ENCODE data around the gene PCDHGC5.

DNA sequence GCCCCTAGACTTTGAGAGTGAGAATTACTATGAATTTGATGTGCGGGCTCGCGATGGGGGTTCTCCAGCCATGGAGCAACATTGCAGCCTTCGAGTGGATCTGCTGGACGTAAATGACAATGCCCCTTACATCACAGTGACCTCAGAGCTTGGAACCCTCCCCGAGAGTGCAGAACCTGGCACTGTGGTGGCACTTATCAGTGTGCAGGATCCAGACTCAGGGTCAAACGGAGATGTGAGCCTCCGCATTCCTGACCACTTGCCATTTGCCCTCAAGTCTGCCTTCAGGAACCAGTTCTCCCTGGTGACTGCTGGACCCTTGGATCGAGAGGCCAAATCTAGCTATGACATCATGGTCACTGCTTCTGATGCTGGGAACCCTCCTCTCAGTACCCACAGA, 2.8 kb upstream of the PCDHGC5 start:
- TF ChIP-seq CSDC2 (CRISPR knock-in tag; IDR thresholded peaks at IDR 0.05) (no peak), ARNTL (CRISPR knock-in tag; IDR thresholded peaks at IDR 0.05; ENCODE audit: borderline replicate concordance, low read depth) (no peak), ZNF70 (CRISPR knock-in tag; IDR thresholded peaks at IDR 0.05) (no peak), ESRRG (CRISPR knock-in tag; IDR thresholded peaks at IDR 0.05) (no peak), ISL1 (CRISPR knock-in tag; IDR thresholded peaks at IDR 0.05) (no peak), ZFP3 (CRISPR knock-in tag; IDR thresholded peaks at IDR 0.05) (no peak), RARB (CRISPR knock-in tag; IDR thresholded peaks at IDR 0.05) (no peak), TCF4 (CRISPR knock-in tag; IDR thresholded peaks at IDR 0.05; ENCODE audit: borderline replicate concordance) (no peak), ZFP30 (CRISPR knock-in tag; IDR thresholded peaks at IDR 0.05) (no peak)
- TF ChIP-seq, protein P1, sequence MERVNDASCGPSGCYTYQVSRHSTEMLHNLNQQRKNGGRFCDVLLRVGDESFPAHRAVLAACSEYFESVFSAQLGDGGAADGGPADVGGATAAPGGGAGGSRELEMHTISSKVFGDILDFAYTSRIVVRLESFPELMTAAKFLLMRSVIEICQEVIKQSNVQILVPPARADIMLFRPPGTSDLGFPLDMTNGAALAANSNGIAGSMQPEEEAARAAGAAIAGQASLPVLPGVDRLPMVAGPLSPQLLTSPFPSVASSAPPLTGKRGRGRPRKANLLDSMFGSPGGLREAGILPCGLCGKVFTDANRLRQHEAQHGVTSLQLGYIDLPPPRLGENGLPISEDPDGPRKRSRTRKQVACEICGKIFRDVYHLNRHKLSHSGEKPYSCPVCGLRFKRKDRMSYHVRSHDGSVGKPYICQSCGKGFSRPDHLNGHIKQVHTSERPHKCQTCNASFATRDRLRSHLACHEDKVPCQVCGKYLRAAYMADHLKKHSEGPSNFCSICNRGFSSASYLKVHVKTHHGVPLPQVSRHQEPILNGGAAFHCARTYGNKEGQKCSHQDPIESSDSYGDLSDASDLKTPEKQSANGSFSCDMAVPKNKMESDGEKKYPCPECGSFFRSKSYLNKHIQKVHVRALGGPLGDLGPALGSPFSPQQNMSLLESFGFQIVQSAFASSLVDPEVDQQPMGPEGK (CRISPR knock-in tag; IDR thresholded peaks at IDR 0.05; ENCODE audit: borderline replicate concordance) = no peak
- TF ChIP-seq, protein P2, sequence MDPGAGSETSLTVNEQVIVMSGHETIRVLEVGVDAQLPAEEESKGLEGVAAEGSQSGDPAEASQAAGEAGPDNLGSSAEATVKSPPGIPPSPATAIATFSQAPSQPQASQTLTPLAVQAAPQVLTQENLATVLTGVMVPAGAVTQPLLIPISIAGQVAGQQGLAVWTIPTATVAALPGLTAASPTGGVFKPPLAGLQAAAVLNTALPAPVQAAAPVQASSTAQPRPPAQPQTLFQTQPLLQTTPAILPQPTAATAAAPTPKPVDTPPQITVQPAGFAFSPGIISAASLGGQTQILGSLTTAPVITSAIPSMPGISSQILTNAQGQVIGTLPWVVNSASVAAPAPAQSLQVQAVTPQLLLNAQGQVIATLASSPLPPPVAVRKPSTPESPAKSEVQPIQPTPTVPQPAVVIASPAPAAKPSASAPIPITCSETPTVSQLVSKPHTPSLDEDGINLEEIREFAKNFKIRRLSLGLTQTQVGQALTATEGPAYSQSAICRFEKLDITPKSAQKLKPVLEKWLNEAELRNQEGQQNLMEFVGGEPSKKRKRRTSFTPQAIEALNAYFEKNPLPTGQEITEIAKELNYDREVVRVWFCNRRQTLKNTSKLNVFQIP (CRISPR knock-in tag; IDR thresholded peaks at IDR 0.05; ENCODE audit: borderline replicate concordance, low read depth) = no peak
- TF ChIP-seq, protein P3, sequence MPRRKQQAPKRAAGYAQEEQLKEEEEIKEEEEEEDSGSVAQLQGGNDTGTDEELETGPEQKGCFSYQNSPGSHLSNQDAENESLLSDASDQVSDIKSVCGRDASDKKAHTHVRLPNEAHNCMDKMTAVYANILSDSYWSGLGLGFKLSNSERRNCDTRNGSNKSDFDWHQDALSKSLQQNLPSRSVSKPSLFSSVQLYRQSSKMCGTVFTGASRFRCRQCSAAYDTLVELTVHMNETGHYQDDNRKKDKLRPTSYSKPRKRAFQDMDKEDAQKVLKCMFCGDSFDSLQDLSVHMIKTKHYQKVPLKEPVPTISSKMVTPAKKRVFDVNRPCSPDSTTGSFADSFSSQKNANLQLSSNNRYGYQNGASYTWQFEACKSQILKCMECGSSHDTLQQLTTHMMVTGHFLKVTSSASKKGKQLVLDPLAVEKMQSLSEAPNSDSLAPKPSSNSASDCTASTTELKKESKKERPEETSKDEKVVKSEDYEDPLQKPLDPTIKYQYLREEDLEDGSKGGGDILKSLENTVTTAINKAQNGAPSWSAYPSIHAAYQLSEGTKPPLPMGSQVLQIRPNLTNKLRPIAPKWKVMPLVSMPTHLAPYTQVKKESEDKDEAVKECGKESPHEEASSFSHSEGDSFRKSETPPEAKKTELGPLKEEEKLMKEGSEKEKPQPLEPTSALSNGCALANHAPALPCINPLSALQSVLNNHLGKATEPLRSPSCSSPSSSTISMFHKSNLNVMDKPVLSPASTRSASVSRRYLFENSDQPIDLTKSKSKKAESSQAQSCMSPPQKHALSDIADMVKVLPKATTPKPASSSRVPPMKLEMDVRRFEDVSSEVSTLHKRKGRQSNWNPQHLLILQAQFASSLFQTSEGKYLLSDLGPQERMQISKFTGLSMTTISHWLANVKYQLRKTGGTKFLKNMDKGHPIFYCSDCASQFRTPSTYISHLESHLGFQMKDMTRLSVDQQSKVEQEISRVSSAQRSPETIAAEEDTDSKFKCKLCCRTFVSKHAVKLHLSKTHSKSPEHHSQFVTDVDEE (CRISPR knock-in tag; IDR thresholded peaks at IDR 0.05) = no peak
- TF ChIP-seq, protein P4, sequence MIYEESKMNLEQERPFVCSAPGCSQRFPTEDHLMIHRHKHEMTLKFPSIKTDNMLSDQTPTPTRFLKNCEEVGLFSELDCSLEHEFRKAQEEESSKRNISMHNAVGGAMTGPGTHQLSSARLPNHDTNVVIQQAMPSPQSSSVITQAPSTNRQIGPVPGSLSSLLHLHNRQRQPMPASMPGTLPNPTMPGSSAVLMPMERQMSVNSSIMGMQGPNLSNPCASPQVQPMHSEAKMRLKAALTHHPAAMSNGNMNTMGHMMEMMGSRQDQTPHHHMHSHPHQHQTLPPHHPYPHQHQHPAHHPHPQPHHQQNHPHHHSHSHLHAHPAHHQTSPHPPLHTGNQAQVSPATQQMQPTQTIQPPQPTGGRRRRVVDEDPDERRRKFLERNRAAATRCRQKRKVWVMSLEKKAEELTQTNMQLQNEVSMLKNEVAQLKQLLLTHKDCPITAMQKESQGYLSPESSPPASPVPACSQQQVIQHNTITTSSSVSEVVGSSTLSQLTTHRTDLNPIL (CRISPR knock-in tag; IDR thresholded peaks at IDR 0.05; ENCODE audit: low read depth) = no peak

Measured in SK-N-SH treated with all-trans-retinoic acid at 6 μM for 48 hours (cell line).